Lower leg skin (tissue), 4 donors: ENCODE data around the gene HSPA12B. TPM values are rescaled to one million over a fixed set of nuclear protein-coding genes. Genes with fewer than 3 reads are reported as not detected.

Experiments
- DNase-seq, 2 donors: peaks; one replicate each; pipeline ENCODE4 v3.0.0-alpha.2; 2019; ENCODE audit warnings: low spot score in 2 of 2
- H3K4me3 ChIP-seq: fragments of 200-600 bp; sonication (generic); 2 replicates; pipeline ENCODE4 v1.5.1; 2017; ENCODE audit warnings: mild to moderate bottlenecking, low read depth; ENCODE audit not compliant: poor library complexity, severe bottlenecking
- POLR2A ChIP-seq, 2 donors: fragments of 450-650 bp; IDR thresholded peaks; one replicate each; pipeline ENCODE4 v1.6.1; 2016 to 2017; ENCODE audit warnings: antibody characterized with exemption in 2 of 2, mild to moderate bottlenecking in 1 of 2, moderate library complexity in 1 of 2
- WGBS, 2 donors: methylation state at CpG; one replicate each; pipeline ENCODE4 v1.1.5; 2018; 5-methylcytosine and 5-hydroxymethylcytosine counted together
- intact Hi-C: fragments of 100-400 bp; cut with DNase I; formaldehyde crosslinking; loops from one replicate; pipeline ENCODE4 v1.15.0; 2023; ENCODE audit warnings: low total_unique reads
- total RNA-seq, 4 donors: library from RNA; depleted of rRNA; stranded (reverse); fragments of >200 nt; gene quantifications; one replicate each; pipeline ENCODE4 v1.1.0, GENCODE V29; 2016
- TF ChIP-seq, protein P1 (sequence below), 3 donors: fragments of 450-650 bp; IDR thresholded peaks; one replicate each; pipeline ENCODE4 v1.5.1; 2016; ENCODE audit warnings: antibody characterized with exemption in 3 of 3, mild to moderate bottlenecking in 3 of 3, moderate library complexity in 2 of 3

The HSPA12B gene
- total RNA-seq, 4 donors from 2014 or later: 4.0 to 6.0 (median 5.7) TPM

DNA sequence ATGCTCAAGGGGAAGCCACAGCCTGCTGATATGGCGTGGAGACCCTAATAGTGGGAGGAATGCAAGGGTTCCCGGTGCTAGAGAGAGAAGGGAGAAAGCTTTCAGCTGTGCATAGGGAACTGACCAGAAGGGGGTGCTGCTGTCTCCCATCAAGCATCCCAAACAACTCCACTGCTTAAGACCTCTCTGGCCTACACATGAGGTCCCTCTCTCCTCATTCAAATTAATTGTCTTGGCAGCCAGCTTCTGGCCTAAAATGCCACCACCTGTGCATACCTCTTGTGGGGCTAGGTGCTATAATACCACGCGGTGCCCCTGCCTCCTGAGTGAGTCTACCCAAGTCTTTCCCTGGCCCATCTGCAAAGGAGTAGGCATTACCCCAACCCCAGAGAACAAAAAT, 20.6 kb downstream of the HSPA12B start:
- 44 to 47% methylated on average over 4 of the region's 4 CpGs for WGBS, 2 donors
- H3K4me3 ChIP-seq: no peak overlapping the region
- TF ChIP-seq, protein P1, sequence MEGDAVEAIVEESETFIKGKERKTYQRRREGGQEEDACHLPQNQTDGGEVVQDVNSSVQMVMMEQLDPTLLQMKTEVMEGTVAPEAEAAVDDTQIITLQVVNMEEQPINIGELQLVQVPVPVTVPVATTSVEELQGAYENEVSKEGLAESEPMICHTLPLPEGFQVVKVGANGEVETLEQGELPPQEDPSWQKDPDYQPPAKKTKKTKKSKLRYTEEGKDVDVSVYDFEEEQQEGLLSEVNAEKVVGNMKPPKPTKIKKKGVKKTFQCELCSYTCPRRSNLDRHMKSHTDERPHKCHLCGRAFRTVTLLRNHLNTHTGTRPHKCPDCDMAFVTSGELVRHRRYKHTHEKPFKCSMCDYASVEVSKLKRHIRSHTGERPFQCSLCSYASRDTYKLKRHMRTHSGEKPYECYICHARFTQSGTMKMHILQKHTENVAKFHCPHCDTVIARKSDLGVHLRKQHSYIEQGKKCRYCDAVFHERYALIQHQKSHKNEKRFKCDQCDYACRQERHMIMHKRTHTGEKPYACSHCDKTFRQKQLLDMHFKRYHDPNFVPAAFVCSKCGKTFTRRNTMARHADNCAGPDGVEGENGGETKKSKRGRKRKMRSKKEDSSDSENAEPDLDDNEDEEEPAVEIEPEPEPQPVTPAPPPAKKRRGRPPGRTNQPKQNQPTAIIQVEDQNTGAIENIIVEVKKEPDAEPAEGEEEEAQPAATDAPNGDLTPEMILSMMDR (IDR thresholded peaks at IDR 0.05): no peak
- TF ChIP-seq POLR2A (IDR thresholded peaks at IDR 0.05): no peak
- intact Hi-C loops: no loop called here
- DNase-seq: peak in 1 of 2 donors; percentile 57

GRCh38 chr20:3753501-3754275, 21.2 kb downstream of the HSPA12B start:
- DNase-seq: no peak

DNA sequence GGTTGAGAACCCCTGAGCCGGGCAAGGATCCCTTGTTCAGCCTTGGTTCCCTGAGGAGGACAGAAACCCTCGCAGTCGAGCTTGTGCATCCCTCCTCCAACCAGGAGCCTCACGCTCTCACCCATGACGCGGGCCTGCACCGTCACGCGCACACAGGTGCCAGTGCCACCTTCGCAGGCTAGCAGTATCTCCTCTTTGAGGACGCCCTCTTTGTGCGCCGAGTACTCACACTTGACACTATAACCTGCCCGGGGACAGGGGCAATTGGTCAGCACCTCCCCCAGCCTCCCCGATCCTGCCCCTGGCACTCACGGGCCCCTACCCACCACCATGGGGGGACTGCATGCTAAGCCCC, 21.8 kb downstream of the HSPA12B start:
- 85% methylated on average over 15 to 16 of the region's 16 CpGs for WGBS, 2 donors
- intact Hi-C loops: no loop called here
- no peak for DNase-seq
- no peak overlapping the region for H3K4me3 ChIP-seq
- no peak for TF ChIP-seq POLR2A (IDR thresholded peaks at IDR 0.05)
- TF ChIP-seq, protein P1 (IDR thresholded peaks at IDR 0.05): no peak

More at GRCh38 chr20:3753501-3754275, 21.2 kb downstream of the HSPA12B start:
- intact Hi-C loops: no loop called here
- H3K4me3 ChIP-seq: no peak overlapping the region
- WGBS, 2 donors: 64 to 81% methylated on average over 13 to 26 of the region's 26 CpGs
- TF ChIP-seq, protein P1 (IDR thresholded peaks at IDR 0.05): no peak
- no peak for TF ChIP-seq POLR2A (IDR thresholded peaks at IDR 0.05)

DNA sequence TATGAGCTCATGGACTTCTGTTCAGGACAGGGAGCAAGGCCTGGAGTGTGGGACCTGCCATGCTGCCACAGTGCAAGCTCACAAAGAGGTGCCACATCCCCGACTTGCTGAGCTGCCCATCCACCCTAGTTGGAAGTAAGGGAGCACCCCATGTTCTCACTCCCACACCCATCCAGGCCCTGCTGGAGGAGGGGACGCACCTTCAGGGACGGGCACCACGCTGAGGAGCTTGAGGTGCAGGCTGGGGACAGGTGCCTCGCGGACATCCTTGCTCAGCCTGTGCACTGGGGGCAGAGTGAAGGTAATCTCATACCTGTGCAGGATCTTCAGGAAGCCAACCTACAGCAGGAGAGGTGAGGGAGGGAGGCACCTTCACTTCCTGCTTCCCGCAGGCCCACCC, 22.8 kb downstream of the HSPA12B start:
- 80 to 87% methylated on average over 7 of the region's 7 CpGs for WGBS, 2 donors
- no peak for TF ChIP-seq POLR2A (IDR thresholded peaks at IDR 0.05)
- TF ChIP-seq, protein P1 (IDR thresholded peaks at IDR 0.05): no peak
- DNase-seq: no peak
- intact Hi-C loops: no loop called here
- H3K4me3 ChIP-seq: no peak overlapping the region

DNA sequence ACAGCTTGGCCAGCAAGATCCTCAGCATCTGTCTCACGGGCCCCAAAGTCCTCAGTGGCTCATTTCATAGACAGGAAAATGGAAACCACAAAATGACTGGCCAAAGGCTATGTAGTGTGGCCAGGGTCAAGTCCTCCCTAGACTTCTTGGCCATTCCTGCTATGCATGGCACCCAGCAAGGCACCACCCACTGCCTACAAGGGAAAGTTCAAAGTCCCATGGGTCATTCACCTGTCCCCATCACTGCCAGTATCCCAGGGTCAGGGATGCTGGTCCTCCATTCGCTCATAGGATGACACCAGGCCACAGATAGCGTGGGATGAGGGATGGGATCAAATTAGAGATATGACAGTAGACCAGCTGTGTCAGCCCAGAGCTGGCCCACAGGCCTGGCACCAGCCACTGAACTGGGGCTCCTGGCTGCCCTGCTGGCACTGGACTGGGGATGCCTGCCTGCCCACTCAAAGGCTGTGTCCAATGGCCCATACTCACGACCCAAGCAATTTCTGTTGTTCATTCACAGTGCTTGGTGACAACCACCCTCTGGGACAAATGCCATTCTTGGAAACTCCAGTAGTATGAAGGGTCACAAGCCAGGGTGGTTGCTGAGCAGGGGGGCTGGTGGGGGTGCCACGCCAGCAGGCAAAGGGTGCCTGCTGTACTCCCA, 23.5 kb downstream of the HSPA12B start:
- 81 to 94% methylated on average over 4 of the region's 5 CpGs for WGBS, 2 donors
- TF ChIP-seq POLR2A (IDR thresholded peaks at IDR 0.05): no peak
- TF ChIP-seq, protein P1 (IDR thresholded peaks at IDR 0.05): no peak
- intact Hi-C loops: no loop called here
- DNase-seq: no peak
- no peak overlapping the region for H3K4me3 ChIP-seq
